Measurements from ENCODE around the gene ENDOU. TPM values are rescaled to one million over a fixed set of nuclear protein-coding genes. Genes with fewer than 3 reads are reported as not detected.

Gene ENDOU
- total RNA-seq, 1 experiment from 2014 or later: 0.43 TPM

GRCh38 chr12:47752121-47752520 is 26.8 kb upstream of the ENDOU start:
- no TSS peak for BruUV-seq (replicated peaks)
- Histone ChIP-seq H3K36me3 (ENCODE audit: control insufficient read depth, insufficient read depth, low read length) (no peaks in the 10 kb centered on the region), H3K4me3 (ENCODE audit: low read depth, low read length) (no peak overlapping the region), H3K4me1 (peaks cover 11% of the 10 kb centered on the region), H3K9me3 (no peaks in the 10 kb centered on the region), H3K27me3 (replicated peaks; ENCODE audit: control insufficient read depth, insufficient read depth, low read length) (no peaks in the 10 kb centered on the region)
- H3K27ac Mint-ChIP-seq (ENCODE audit: unreplicated experiment): no peak overlapping the region
- intact Hi-C loops (cut with micrococcal nuclease; ENCODE audit: unreplicated experiment): no loop called here
- CTCF ChIA-PET: no interaction called here
- no peaks in the 10 kb centered on the region for H3K36me3 Mint-ChIP-seq (ENCODE audit: insufficient read depth, unreplicated experiment)
- no peak for TF ChIP-seq CTCF (IDR thresholded peaks at IDR 0.05; ENCODE audit: insufficient read depth in 1 of 2, low read depth in 1 of 2, low read length in 1 of 2, severe bottlenecking in 1 of 2, unreplicated experiment in 1 of 2)
- no peak for DNase-seq
- no peak overlapping the region for H3K4me3 Mint-ChIP-seq (ENCODE audit: unreplicated experiment)
- H3K27me3 Mint-ChIP-seq (ENCODE audit: insufficient read depth, unreplicated experiment): no peaks in the 10 kb centered on the region
- H3K9me3 Mint-ChIP-seq (ENCODE audit: unreplicated experiment): no peaks in the 10 kb centered on the region
- H3K4me1 Mint-ChIP-seq (ENCODE audit: low read depth, unreplicated experiment): peaks cover 19% of the 10 kb centered on the region
- POLR2A ChIA-PET: no interaction called here

GRCh38 chr12:47751561-47751960 is 26.3 kb upstream of the ENDOU start:
- H3K4me1 ChIP-seq: peaks cover 11% of the 10 kb centered on the region
- CTCF ChIA-PET: no interaction called here
- no TSS peak for BruUV-seq (replicated peaks)
- POLR2A ChIA-PET: interaction anchor here (0.5 kb wide), 1 partner anchor 413 kb away, joined by 6 read pairs; no protein-coding TSS in a partner anchor
- Mint-ChIP-seq H3K9me3 (ENCODE audit: unreplicated experiment) (no peaks in the 10 kb centered on the region), H3K4me3 (ENCODE audit: unreplicated experiment) (no peak overlapping the region), H3K36me3 (ENCODE audit: insufficient read depth, unreplicated experiment) (no peaks in the 10 kb centered on the region), H3K4me1 (ENCODE audit: low read depth, unreplicated experiment) (peaks cover 19% of the 10 kb centered on the region), H3K27me3 (ENCODE audit: insufficient read depth, unreplicated experiment) (no peaks in the 10 kb centered on the region), H3K27ac (ENCODE audit: unreplicated experiment) (no peak overlapping the region)
- H3K36me3 ChIP-seq (ENCODE audit: control insufficient read depth, insufficient read depth, low read length): no peaks in the 10 kb centered on the region
- no peaks in the 10 kb centered on the region for H3K27me3 ChIP-seq (replicated peaks; ENCODE audit: control insufficient read depth, insufficient read depth, low read length)
- intact Hi-C loops (cut with micrococcal nuclease; ENCODE audit: unreplicated experiment): no loop called here
- no peaks in the 10 kb centered on the region for H3K9me3 ChIP-seq
- DNase-seq: no peak
- no peak for TF ChIP-seq CTCF (IDR thresholded peaks at IDR 0.05; ENCODE audit: insufficient read depth in 1 of 2, low read depth in 1 of 2, low read length in 1 of 2, severe bottlenecking in 1 of 2, unreplicated experiment in 1 of 2)
- no peak overlapping the region for H3K4me3 ChIP-seq (ENCODE audit: low read depth, low read length)

- no peak overlapping the region for H3K27ac Mint-ChIP-seq (ENCODE audit: unreplicated experiment)
- TF ChIP-seq CTCF (IDR thresholded peaks at IDR 0.05; ENCODE audit: insufficient read depth in 1 of 2, low read depth in 1 of 2, low read length in 1 of 2, severe bottlenecking in 1 of 2, unreplicated experiment in 1 of 2): no peak
- no peak overlapping the region for H3K4me3 ChIP-seq (ENCODE audit: low read depth, low read length)
- H3K4me1 ChIP-seq: peaks cover 11% of the 10 kb centered on the region
- no peaks in the 10 kb centered on the region for H3K27me3 Mint-ChIP-seq (ENCODE audit: insufficient read depth, unreplicated experiment)
- H3K4me3 Mint-ChIP-seq (ENCODE audit: unreplicated experiment): no peak overlapping the region
- BruUV-seq (replicated peaks): no TSS peak
- DNase-seq: no peak
- H3K36me3 Mint-ChIP-seq (ENCODE audit: insufficient read depth, unreplicated experiment): no peaks in the 10 kb centered on the region
- H3K9me3 ChIP-seq: no peaks in the 10 kb centered on the region
- ChIA-PET POLR2A (no interaction called here), CTCF (no interaction called here)
- H3K9me3 Mint-ChIP-seq (ENCODE audit: unreplicated experiment): no peaks in the 10 kb centered on the region
- peaks cover 19% of the 10 kb centered on the region for H3K4me1 Mint-ChIP-seq (ENCODE audit: low read depth, unreplicated experiment)
- no peaks in the 10 kb centered on the region for H3K36me3 ChIP-seq (ENCODE audit: control insufficient read depth, insufficient read depth, low read length)
- intact Hi-C loops (cut with micrococcal nuclease; ENCODE audit: unreplicated experiment): no loop called here
- no peaks in the 10 kb centered on the region for H3K27me3 ChIP-seq (replicated peaks; ENCODE audit: control insufficient read depth, insufficient read depth, low read length)
These were observed 25.7 kb upstream of the ENDOU start for GRCh38 chr12:47750916-47751470.
